Vagina (tissue), 2 donors: ENCODE results near the gene DCLK2.

Experiments used
- CTCF ChIP-seq, 3 experiments: fragments of 450-650 bp in 2 of 3; fragments of 200-600 bp in 1 of 3; sonication (generic) in 1 of 3; IDR thresholded peaks; one replicate each; pipeline ENCODE4 v1.5.1; 2017 to 2019; ENCODE audit warnings: antibody characterized with exemption in 3 of 3, mild to moderate bottlenecking in 2 of 3, moderate library complexity in 2 of 3
- POLR2A ChIP-seq, 2 donors: fragments of 450-650 bp; IDR thresholded peaks; one replicate each; pipeline ENCODE4 v1.6.1; 2017; ENCODE audit warnings: antibody characterized with exemption in 2 of 2, mild to moderate bottlenecking in 2 of 2, moderate library complexity in 2 of 2

- TF ChIP-seq CTCF (IDR thresholded peaks at IDR 0.05) (no peak), POLR2A (IDR thresholded peaks at IDR 0.05) (no peak)
Observed at GRCh38 chr4:150046728-150047217, 31.5 kb upstream of the DCLK2 start.
